T-helper 17 cell (primary cell): ENCODE data around the gene POLR1C. TPM values are rescaled to one million over a fixed set of nuclear protein-coding genes. Genes with fewer than 3 reads are reported as not detected.

Experiments
- total RNA-seq, 4 donors: library from RNA in 2 of 4; stranded (reverse) in 2 of 4; gene quantifications; one replicate each; pipeline ENCODE4 v1.2.3 and lab custom pipeline; 2022 to 2026

Gene POLR1C
- total RNA-seq, 2 donors from 2014 or later, result 51.6 to 54.9 TPM

Other genes with a start within 250 kb of the POLR1C start
- not detected for gene SLC22A7, start 218.8 kb upstream of the POLR1C start, total RNA-seq
- 1 to 10 TPM; 1.3 to 2.1 TPM for gene CRIP3, start 208.3 kb upstream of the POLR1C start, total RNA-seq
- 10 to 100 TPM; 22.5 to 24.0 TPM for gene ZNF318, start 147.4 kb upstream of the POLR1C start, total RNA-seq
- gene ABCC10, start 89.5 kb upstream of the POLR1C start, total RNA-seq, result 10 to 100 TPM; 51.0 to 70.7 TPM
- under 1 TPM; 0.25 to 0.89 TPM for gene DLK2, start 61.5 kb upstream of the POLR1C start, total RNA-seq
- gene TJAP1, start 39.5 kb upstream of the POLR1C start, total RNA-seq, result 10 to 100 TPM; 33.2 to 36.3 TPM
- under 1 TPM; 0.37 TPM for gene LRRC73, start 6.7 kb upstream of the POLR1C start, total RNA-seq
- gene YIPF3, start 163 bp upstream of the POLR1C start, total RNA-seq, result 10 to 100 TPM; 50.5 to 55.9 TPM
- gene XPO5, start 58.9 kb downstream of the POLR1C start, total RNA-seq, result 10 to 100 TPM; 38.3 to 48.6 TPM
- gene POLH, start 59.1 kb downstream of the POLR1C start, total RNA-seq, result 10 to 100 TPM; 13.0 to 13.3 TPM
- gene GTPBP2, start 112.2 kb downstream of the POLR1C start, total RNA-seq, result 10 to 100 TPM; 49.3 to 65.3 TPM
- 10 to 100 TPM; 17.1 to 30.5 TPM for gene MAD2L1BP, start 118.8 kb downstream of the POLR1C start, total RNA-seq
- gene RSPH9, start 127.9 kb downstream of the POLR1C start, total RNA-seq, result under 1 TPM in 1 of 2 donors, not detected in 1; 0.29 TPM
- gene MRPS18A, start 170.7 kb downstream of the POLR1C start, total RNA-seq, result 10 to 100 TPM; 24.2 to 29.8 TPM